ENCODE measurements around the gene DEFB118. TPM values are rescaled to one million over a fixed set of nuclear protein-coding genes. Genes with fewer than 3 reads are reported as not detected.

Gene DEFB118
- total and polyA plus RNA-seq, 4 donors, result not detected

GRCh38 chr20:31392836-31393235, 24.4 kb downstream of the DEFB118 start:
- intact Hi-C loops (cut with DNase I), result no loop called here
- no peaks in the 10 kb centered on the region for H3K9me3 ChIP-seq (ENCODE audit: control insufficient read depth, low read length)
- DNase-seq (no peak), ATAC-seq (ENCODE audit: low FRiP score) (no peak)
- 60% methylated on average over 2 of the region's 2 CpGs for WGBS, 2 donors
- no peak overlapping the region for H3K27ac ChIP-seq (ENCODE audit: low read depth in 1 of 2, low read length in 2 of 2)
- no peaks in the 10 kb centered on the region for H3K27me3 ChIP-seq (ENCODE audit: control insufficient read depth in 1 of 2, insufficient read depth in 2 of 2, low read length in 1 of 2)
- no peak overlapping the region for H3K4me3 ChIP-seq (ENCODE audit: low read length in 2 of 2)
- no peaks in the 10 kb centered on the region for H3K36me3 ChIP-seq (ENCODE audit: control insufficient read depth in 1 of 2, insufficient read depth in 2 of 2, low read length in 1 of 2)
- H3K4me1 ChIP-seq (ENCODE audit: control insufficient read depth in 1 of 2, insufficient read depth in 2 of 2, low read length in 2 of 2), result no peaks in the 10 kb centered on the region

DNA sequence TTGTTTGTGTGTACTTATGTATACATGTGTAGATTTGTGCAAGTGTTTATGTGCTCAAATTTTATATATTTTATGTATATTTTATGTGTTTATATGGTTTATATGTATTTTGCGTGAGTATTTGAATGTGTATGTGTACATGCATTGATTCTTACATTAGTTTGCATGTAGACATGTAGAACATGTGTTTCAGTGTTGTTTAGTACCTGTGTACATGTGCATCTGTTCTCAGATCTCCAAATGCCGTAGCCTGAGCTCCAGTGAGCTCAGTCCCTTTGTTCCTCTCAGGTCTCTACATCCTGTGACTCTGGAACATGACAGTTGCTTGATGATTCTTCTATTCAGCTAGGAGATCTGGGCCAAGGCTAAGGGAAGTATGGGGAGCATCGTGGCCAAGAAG, 26.5 kb downstream of the DEFB118 start:
- Histone ChIP-seq H3K4me1 (ENCODE audit: control insufficient read depth in 1 of 2, insufficient read depth in 2 of 2, low read length in 2 of 2) (no peaks in the 10 kb centered on the region), H3K27ac (ENCODE audit: low read depth in 1 of 2, low read length in 2 of 2) (no peak overlapping the region), H3K9me3 (ENCODE audit: control insufficient read depth, low read length) (no peaks in the 10 kb centered on the region), H3K36me3 (ENCODE audit: control insufficient read depth in 1 of 2, insufficient read depth in 2 of 2, low read length in 1 of 2) (no peaks in the 10 kb centered on the region), H3K27me3 (ENCODE audit: control insufficient read depth in 1 of 2, insufficient read depth in 2 of 2, low read length in 1 of 2) (no peaks in the 10 kb centered on the region), H3K4me3 (ENCODE audit: low read length in 2 of 2) (no peak overlapping the region)
- no peak for DNase-seq
- WGBS, 2 donors, result 47 to 48% methylated on average over 3 of the region's 3 CpGs
- intact Hi-C loops (cut with DNase I), result no loop called here
- no peak for ATAC-seq (ENCODE audit: low FRiP score)

- Histone ChIP-seq H3K4me3 (ENCODE audit: low read length in 2 of 2) (no peak overlapping the region), H3K9me3 (ENCODE audit: control insufficient read depth, low read length) (no peaks in the 10 kb centered on the region), H3K27ac (ENCODE audit: low read depth in 1 of 2, low read length in 2 of 2) (no peak overlapping the region), H3K4me1 (ENCODE audit: control insufficient read depth in 1 of 2, insufficient read depth in 2 of 2, low read length in 2 of 2) (no peaks in the 10 kb centered on the region), H3K36me3 (ENCODE audit: control insufficient read depth in 1 of 2, insufficient read depth in 2 of 2, low read length in 1 of 2) (no peaks in the 10 kb centered on the region), H3K27me3 (ENCODE audit: control insufficient read depth in 1 of 2, insufficient read depth in 2 of 2, low read length in 1 of 2) (no peaks in the 10 kb centered on the region)
- DNase-seq, result no peak
- intact Hi-C loops (cut with DNase I), result no loop called here
- 35 to 45% methylated on average over 1 of the region's 1 CpG for WGBS, 2 donors
- no peak for ATAC-seq (ENCODE audit: low FRiP score)
Measured at GRCh38 chr20:31403886-31404285, 35.5 kb downstream of the DEFB118 start.

DNA sequence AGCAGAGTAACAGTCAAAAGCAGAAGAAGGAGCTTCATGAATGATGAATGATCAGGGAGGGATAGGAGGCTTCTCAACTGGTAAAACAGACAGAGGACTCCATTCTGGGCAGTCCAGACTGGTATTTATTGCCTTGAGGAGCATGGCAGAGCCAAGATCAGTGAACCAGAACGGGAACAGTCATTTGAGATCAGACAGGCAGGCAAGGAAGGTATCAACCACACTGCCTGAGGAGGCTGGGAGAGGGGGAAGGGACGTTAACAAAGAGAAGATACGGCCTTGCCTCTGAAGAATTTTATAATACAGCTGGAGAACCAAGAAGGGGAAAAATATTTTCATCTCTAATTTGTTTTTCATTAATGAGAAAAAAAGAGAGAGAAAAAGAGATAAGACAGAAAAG, 37.7 kb downstream of the DEFB118 start, which contains the start of gene DEFB121:
DEFB121 (minus strand) TSS at position 101 of the 400 bp plus-strand sequence; CDS start at position 38, 63 bp downstream.
- intact Hi-C loops (cut with DNase I), result no loop called here
- no peak within 1 kb of the TSS for H3K27ac ChIP-seq (ENCODE audit: low read depth in 1 of 2, low read length in 2 of 2)

DNA sequence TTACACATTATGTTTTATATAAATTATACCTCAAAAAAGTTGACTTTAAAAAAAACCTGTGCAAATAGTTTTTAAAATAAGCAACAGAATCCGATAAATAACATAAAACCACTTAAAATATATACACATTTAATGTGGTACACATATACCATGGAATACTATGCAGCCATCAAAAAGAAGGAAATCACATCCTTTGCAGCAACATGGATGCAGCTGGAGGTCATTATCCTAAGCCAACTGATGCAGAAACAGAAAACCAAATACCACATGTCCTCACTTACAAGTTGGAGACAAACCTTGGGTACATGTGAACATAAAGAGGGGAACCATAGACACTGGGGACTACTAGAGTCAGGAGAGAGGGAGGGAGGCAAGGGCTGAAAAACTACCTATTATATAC, 41.6 kb downstream of the DEFB118 start:
- DNase-seq (no peak), ATAC-seq (ENCODE audit: low FRiP score) (no peak)
- intact Hi-C loops (cut with DNase I), result no loop called here
- H3K36me3 ChIP-seq (ENCODE audit: control insufficient read depth in 1 of 2, insufficient read depth in 2 of 2, low read length in 1 of 2), result no peaks in the 10 kb centered on the region
- H3K4me3 ChIP-seq (ENCODE audit: low read length in 2 of 2), result no peak overlapping the region
- H3K27me3 ChIP-seq (ENCODE audit: control insufficient read depth in 1 of 2, insufficient read depth in 2 of 2, low read length in 1 of 2), result no peaks in the 10 kb centered on the region
- H3K27ac ChIP-seq (ENCODE audit: low read depth in 1 of 2, low read length in 2 of 2), result no peak overlapping the region
- 43 to 47% methylated on average over 1 of the region's 1 CpG for WGBS, 2 donors
- no peaks in the 10 kb centered on the region for H3K9me3 ChIP-seq (ENCODE audit: control insufficient read depth, low read length)
- no peaks in the 10 kb centered on the region for H3K4me1 ChIP-seq (ENCODE audit: control insufficient read depth in 1 of 2, insufficient read depth in 2 of 2, low read length in 2 of 2)

More for the DNA sequence above, 37.7 kb downstream of the DEFB118 start, which contains the start of gene DEFB121:
- H3K27me3 ChIP-seq (ENCODE audit: control insufficient read depth in 1 of 2, insufficient read depth in 2 of 2, low read length in 1 of 2), result no peaks in the 10 kb centered on the region
- ATAC-seq (ENCODE audit: low FRiP score) (no peak), DNase-seq (no peak)
- no peak within 1 kb of the TSS for H3K4me3 ChIP-seq (ENCODE audit: low read length in 2 of 2)
- no peaks in the 10 kb centered on the region for H3K9me3 ChIP-seq (ENCODE audit: control insufficient read depth, low read length)
- H3K4me1 ChIP-seq (ENCODE audit: control insufficient read depth in 1 of 2, insufficient read depth in 2 of 2, low read length in 2 of 2), result no peaks in the 10 kb centered on the region
- H3K36me3 ChIP-seq (ENCODE audit: control insufficient read depth in 1 of 2, insufficient read depth in 2 of 2, low read length in 1 of 2), result no peaks in the 10 kb centered on the region
- WGBS, 2 donors, result 30 to 47% methylated on average over 3 of the region's 3 CpGs

DNA sequence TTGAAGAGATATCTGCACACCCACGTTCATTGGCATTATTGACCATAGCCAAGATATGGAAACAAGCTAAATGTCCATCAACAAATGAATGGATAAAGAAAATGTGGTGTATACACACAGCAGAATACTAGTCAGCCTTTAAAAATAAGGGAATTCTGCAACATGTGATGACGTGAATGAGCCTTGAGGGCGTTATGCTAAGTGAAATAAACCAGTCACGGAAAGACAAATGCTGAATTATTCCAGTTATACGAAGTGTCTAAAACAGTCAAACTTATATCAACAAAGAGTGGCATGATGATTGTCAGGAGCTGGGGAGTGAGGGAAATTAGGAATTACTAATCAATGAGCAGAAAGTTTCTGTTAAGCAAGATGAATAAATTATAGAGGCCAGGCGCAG, 46.0 kb downstream of the DEFB118 start:
- H3K27ac ChIP-seq (ENCODE audit: low read depth in 1 of 2, low read length in 2 of 2), result no peak overlapping the region
- ATAC-seq (ENCODE audit: low FRiP score) (no peak), DNase-seq (no peak)
- 71% methylated on average over 6 of the region's 6 CpGs for WGBS, 2 donors
- H3K27me3 ChIP-seq (ENCODE audit: control insufficient read depth in 1 of 2, insufficient read depth in 2 of 2, low read length in 1 of 2), result no peaks in the 10 kb centered on the region
- no peaks in the 10 kb centered on the region for H3K36me3 ChIP-seq (ENCODE audit: control insufficient read depth in 1 of 2, insufficient read depth in 2 of 2, low read length in 1 of 2)
- intact Hi-C loops (cut with DNase I), result no loop called here
- no peaks in the 10 kb centered on the region for H3K9me3 ChIP-seq (ENCODE audit: control insufficient read depth, low read length)
- H3K4me1 ChIP-seq (ENCODE audit: control insufficient read depth in 1 of 2, insufficient read depth in 2 of 2, low read length in 2 of 2), result no peaks in the 10 kb centered on the region
- H3K4me3 ChIP-seq (ENCODE audit: low read length in 2 of 2), result no peak overlapping the region

DNA sequence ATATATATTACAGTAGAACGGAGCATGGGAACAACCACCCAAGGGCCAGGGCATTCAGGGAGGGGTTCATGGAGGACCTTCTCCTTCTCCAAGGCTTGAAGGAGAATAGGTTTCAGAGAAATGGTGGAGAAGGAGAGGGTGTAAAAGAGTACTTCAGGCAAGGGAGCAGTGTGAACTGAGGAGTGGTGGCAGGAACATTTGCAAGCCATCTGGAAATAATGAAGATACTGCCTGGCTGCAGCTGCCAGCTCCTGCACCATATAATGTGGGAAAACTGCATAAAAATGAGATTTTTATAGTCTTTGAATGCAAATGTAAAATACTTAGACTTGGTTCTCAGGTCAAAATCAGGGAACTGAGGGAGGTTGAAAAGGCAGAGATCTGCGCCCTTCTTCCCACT, 47.3 kb downstream of the DEFB118 start:
- Histone ChIP-seq H3K4me3 (ENCODE audit: low read length in 2 of 2) (no peak overlapping the region), H3K27me3 (ENCODE audit: control insufficient read depth in 1 of 2, insufficient read depth in 2 of 2, low read length in 1 of 2) (no peaks in the 10 kb centered on the region), H3K36me3 (ENCODE audit: control insufficient read depth in 1 of 2, insufficient read depth in 2 of 2, low read length in 1 of 2) (no peaks in the 10 kb centered on the region), H3K27ac (ENCODE audit: low read depth in 1 of 2, low read length in 2 of 2) (no peak overlapping the region), H3K9me3 (ENCODE audit: control insufficient read depth, low read length) (no peaks in the 10 kb centered on the region), H3K4me1 (ENCODE audit: control insufficient read depth in 1 of 2, insufficient read depth in 2 of 2, low read length in 2 of 2) (no peaks in the 10 kb centered on the region)
- no peak for ATAC-seq (ENCODE audit: low FRiP score)
- WGBS, 2 donors, result 86 to 92% methylated on average over 2 of the region's 2 CpGs
- intact Hi-C loops (cut with DNase I), result no loop called here
- no peak for DNase-seq

DNA sequence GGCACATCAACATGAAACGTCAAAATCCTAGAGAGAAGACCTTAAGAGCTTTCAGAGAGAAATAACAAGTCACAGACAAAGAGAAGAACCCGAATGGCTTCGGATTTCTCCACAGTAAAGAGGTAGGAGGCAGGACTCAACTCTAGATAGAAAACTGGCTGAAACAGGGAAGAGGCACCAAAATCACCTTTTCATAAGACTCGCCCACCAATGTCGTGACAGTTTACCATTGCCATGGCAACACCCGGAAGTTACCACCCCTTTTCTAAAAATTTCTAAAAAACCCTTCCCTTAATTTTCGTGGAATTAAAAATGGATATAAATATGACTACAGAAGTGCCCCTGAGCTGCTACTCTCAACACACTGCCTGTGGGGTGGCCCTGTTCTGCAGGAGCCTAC, 49.9 kb downstream of the DEFB118 start:
- H3K4me3 ChIP-seq (ENCODE audit: low read length in 2 of 2), result no peak overlapping the region
- DNase-seq (no peak), ATAC-seq (ENCODE audit: low FRiP score) (no peak)
- intact Hi-C loops (cut with DNase I), result no loop called here
- H3K27ac ChIP-seq (ENCODE audit: low read depth in 1 of 2, low read length in 2 of 2), result no peak overlapping the region
- H3K9me3 ChIP-seq (ENCODE audit: control insufficient read depth, low read length), result no peaks in the 10 kb centered on the region
- no peaks in the 10 kb centered on the region for H3K4me1 ChIP-seq (ENCODE audit: control insufficient read depth in 1 of 2, insufficient read depth in 2 of 2, low read length in 2 of 2)
- H3K27me3 ChIP-seq (ENCODE audit: control insufficient read depth in 1 of 2, insufficient read depth in 2 of 2, low read length in 1 of 2), result peaks cover 0 to 2% of the 10 kb centered on the region in 2 donors
- no peaks in the 10 kb centered on the region for H3K36me3 ChIP-seq (ENCODE audit: control insufficient read depth in 1 of 2, insufficient read depth in 2 of 2, low read length in 1 of 2)
- 80 to 82% methylated on average over 7 of the region's 7 CpGs for WGBS, 2 donors
